Testis (tissue), 3 donors: ENCODE measurements around the gene RAPGEFL1. TPM values are rescaled to one million over a fixed set of nuclear protein-coding genes. Genes with fewer than 3 reads are reported as not detected.
"Not testable (repeated sequence)": the region's sequence is repeated elsewhere in the genome, so short reads cannot be mapped to it uniquely, and the experiment has no call there.

Experiments
- DNase-seq: peaks from one replicate; pipeline ENCODE4 v3.0.0-alpha.2; 2019
- H3K27ac ChIP-seq, 2 donors: fragments of 200-600 bp; sonication (generic); one replicate each; pipeline ENCODE4 v1.5.1; 2019
- H3K27me3 ChIP-seq: fragments of 200-600 bp; sonication (generic); one replicate; pipeline ENCODE4 v1.5.1; 2019
- H3K36me3 ChIP-seq: fragments of 200-600 bp; sonication (generic); one replicate; pipeline ENCODE4 v1.5.1; 2017; ENCODE audit warnings: low read depth; ENCODE audit errors: missing control alignments
- H3K4me1 ChIP-seq: fragments of 200-600 bp; sonication (generic); one replicate; pipeline ENCODE4 v1.5.1; 2019
- H3K4me3 ChIP-seq, 2 donors: fragments of 200-600 bp; sonication (generic); one replicate each; pipeline ENCODE4 v1.5.1; 2017 to 2019
- H3K9me3 ChIP-seq: fragments of 200-600 bp; sonication (generic); one replicate; pipeline ENCODE4 v1.5.1; 2017
- CTCF ChIP-seq, 3 experiments: fragments of 450-650 bp in 2 of 3; fragments of 200-600 bp in 1 of 3; sonication (generic) in 1 of 3; IDR thresholded peaks; one replicate each; pipeline ENCODE4 v1.5.1; 2016 to 2019; ENCODE audit warnings: antibody characterized with exemption in 3 of 3, mild to moderate bottlenecking in 2 of 3, moderate library complexity in 1 of 3
- POLR2A ChIP-seq: fragments of 450-650 bp; IDR thresholded peaks from one replicate; pipeline ENCODE4 v1.6.1; 2017; ENCODE audit warnings: antibody characterized with exemption, mild to moderate bottlenecking, moderate library complexity
- WGBS, 2 donors: methylation state at CpG; one replicate each; pipeline ENCODE4 v1.1.5; 2018; 5-methylcytosine and 5-hydroxymethylcytosine counted together
- intact Hi-C: fragments of 100-400 bp; cut with DNase I; formaldehyde crosslinking; loops from one replicate; pipeline ENCODE4 v1.15.1; 2023; ENCODE audit warnings: low total_unique reads
- polyA plus RNA-seq: library from polyadenylated mRNA; stranded (reverse); fragments of 350-450 nt; fragmentation: Illumina TruSeq; extraction: RNeasy Lipid Tissue Mini Kit (QIAGEN cat#74804); gene quantifications from one replicate; pipeline ENCODE4 v1.2.3, GENCODE V29; 2014; ENCODE audit warnings: low read depth, low replicate concordance; ENCODE audit not compliant: insufficient read depth
- total RNA-seq, 2 donors: library from RNA; depleted of rRNA; stranded (reverse); fragments of >200 nt; gene quantifications; one replicate each; pipeline ENCODE4 v1.2.3, GENCODE V29; 2016

Gene RAPGEFL1
- total and polyA plus RNA-seq, 3 donors from 2014 or later, result 13.6 to 23.9 (median 22.3) TPM

GRCh38 chr17:40230670-40231069 is 53.4 kb downstream of the RAPGEFL1 start:
- intact Hi-C loops, result no loop called here
- H3K4me3 ChIP-seq, result no peak overlapping the region
- 80 to 86% methylated on average over 3 of the region's 3 CpGs for WGBS, 2 donors
- TF ChIP-seq POLR2A (no peak), CTCF (IDR thresholded peaks at IDR 0.05) (no peak)
- H3K27me3 ChIP-seq, result no peaks in the 10 kb centered on the region
- no peaks in the 10 kb centered on the region for H3K4me1 ChIP-seq
- H3K36me3 ChIP-seq, result no peaks in the 10 kb centered on the region
- no peaks in the 10 kb centered on the region for H3K9me3 ChIP-seq
- no peak overlapping the region for H3K27ac ChIP-seq
- no peak for DNase-seq

DNA sequence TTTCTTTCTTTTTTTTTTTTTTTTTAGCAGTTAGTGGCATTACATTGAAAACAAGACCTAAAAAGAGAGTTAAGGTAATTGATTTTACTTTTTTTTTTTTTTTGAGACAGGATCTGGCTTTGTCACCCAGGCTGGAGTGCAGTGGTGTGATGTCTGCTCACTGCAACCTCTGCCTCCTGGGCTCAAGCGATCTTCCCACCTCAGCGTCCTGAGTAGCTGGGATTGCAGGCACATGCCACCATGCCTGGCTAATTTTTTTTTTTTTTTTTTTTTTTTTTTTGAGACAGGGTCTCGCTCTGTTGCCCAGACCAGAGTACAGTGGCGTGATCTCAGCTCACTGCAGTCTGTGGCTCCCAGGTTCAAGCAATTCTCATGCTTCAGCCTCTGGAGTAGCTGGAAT is 54.7 kb downstream of the RAPGEFL1 start:
- intact Hi-C loops, DNase-seq, H3K27ac ChIP-seq: not testable (repeated sequence)

GRCh38 chr17:40241252-40241834 is 64.1 kb downstream of the RAPGEFL1 start:
- 64 to 74% methylated on average over 4 of the region's 4 CpGs for WGBS, 2 donors
- H3K27ac ChIP-seq, result no peak overlapping the region

More for the DNA sequence above, 54.7 kb downstream of the RAPGEFL1 start:
- not testable (repeated sequence) for H3K4me3 ChIP-seq, H3K9me3 ChIP-seq, H3K36me3 ChIP-seq, H3K4me1 ChIP-seq, H3K27me3 ChIP-seq
- 92 to 95% methylated on average over 2 to 4 of the region's 4 CpGs for WGBS, 2 donors

DNA sequence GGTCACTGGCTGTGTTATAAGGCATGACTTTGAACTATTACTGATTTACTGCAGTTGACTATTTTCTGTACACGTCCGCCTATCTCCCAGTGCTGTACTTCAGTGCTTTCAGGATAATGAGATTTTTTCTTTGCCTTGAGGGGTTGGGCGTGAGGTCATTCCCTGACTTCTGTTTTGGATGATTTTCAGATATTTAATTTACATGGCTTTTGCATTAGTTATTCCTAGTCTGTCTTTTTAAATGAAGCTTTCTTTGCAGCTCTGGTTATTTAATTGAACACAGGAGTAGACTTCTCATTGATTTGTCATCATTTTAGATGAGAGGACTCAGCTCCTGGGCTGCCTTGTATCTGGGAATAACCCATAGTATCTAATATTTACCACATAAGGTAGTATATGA is 65.5 kb downstream of the RAPGEFL1 start:
- Histone ChIP-seq H3K36me3 (no peaks in the 10 kb centered on the region), H3K27me3 (no peaks in the 10 kb centered on the region), H3K27ac (no peak overlapping the region), H3K4me3 (no peak overlapping the region), H3K9me3 (no peaks in the 10 kb centered on the region), H3K4me1 (no peaks in the 10 kb centered on the region)
- 87 to 93% methylated on average over 3 of the region's 3 CpGs for WGBS, 2 donors
- no peak for TF ChIP-seq POLR2A
- no peak for TF ChIP-seq CTCF (IDR thresholded peaks at IDR 0.05)
- DNase-seq, result no peak
- intact Hi-C loops, result no loop called here

More at GRCh38 chr17:40241252-40241834, 64.1 kb downstream of the RAPGEFL1 start:
- H3K4me3 ChIP-seq, result no peak overlapping the region
- no peaks in the 10 kb centered on the region for H3K4me1 ChIP-seq
- H3K27me3 ChIP-seq, result no peaks in the 10 kb centered on the region
- intact Hi-C loops, result no loop called here
- no peaks in the 10 kb centered on the region for H3K36me3 ChIP-seq
- H3K9me3 ChIP-seq, result no peaks in the 10 kb centered on the region
- TF ChIP-seq CTCF (IDR thresholded peaks at IDR 0.05), result no peak
- no peak for DNase-seq

- no peaks in the 10 kb centered on the region for H3K4me1 ChIP-seq
- no peak for DNase-seq
- H3K27me3 ChIP-seq, result no peaks in the 10 kb centered on the region
- intact Hi-C loops, result no loop called here
- H3K27ac ChIP-seq, result no peak overlapping the region
- WGBS, 2 donors, result 86 to 89% methylated on average over 3 of the region's 3 CpGs
- no peaks in the 10 kb centered on the region for H3K36me3 ChIP-seq
- H3K4me3 ChIP-seq, result no peak overlapping the region
- TF ChIP-seq POLR2A (no peak), CTCF (IDR thresholded peaks at IDR 0.05) (no peak)
- H3K9me3 ChIP-seq, result no peaks in the 10 kb centered on the region
Measured at GRCh38 chr17:40243761-40244160, 66.5 kb downstream of the RAPGEFL1 start.
